GM12801 (cell line): ENCODE measurements around the gene PEX1.

Experiments
- CTCF ChIP-seq: IDR thresholded peaks from one replicate; pipeline ENCODE4 v1.5.1; 2011; ENCODE audit warnings: control low read depth; ENCODE audit not compliant: insufficient read length; ENCODE audit errors: extremely low read depth

The PEX1 gene

GRCh38 chr7:92557249-92557648 is 28.9 kb upstream of the PEX1 start:
- no peak for TF ChIP-seq CTCF

- no peak for TF ChIP-seq CTCF
These were observed 21.9 kb upstream of the PEX1 start for GRCh38 chr7:92550194-92550593.

GRCh38 chr7:92547579-92547978 is 19.3 kb upstream of the PEX1 start:
- no peak for TF ChIP-seq CTCF

DNA sequence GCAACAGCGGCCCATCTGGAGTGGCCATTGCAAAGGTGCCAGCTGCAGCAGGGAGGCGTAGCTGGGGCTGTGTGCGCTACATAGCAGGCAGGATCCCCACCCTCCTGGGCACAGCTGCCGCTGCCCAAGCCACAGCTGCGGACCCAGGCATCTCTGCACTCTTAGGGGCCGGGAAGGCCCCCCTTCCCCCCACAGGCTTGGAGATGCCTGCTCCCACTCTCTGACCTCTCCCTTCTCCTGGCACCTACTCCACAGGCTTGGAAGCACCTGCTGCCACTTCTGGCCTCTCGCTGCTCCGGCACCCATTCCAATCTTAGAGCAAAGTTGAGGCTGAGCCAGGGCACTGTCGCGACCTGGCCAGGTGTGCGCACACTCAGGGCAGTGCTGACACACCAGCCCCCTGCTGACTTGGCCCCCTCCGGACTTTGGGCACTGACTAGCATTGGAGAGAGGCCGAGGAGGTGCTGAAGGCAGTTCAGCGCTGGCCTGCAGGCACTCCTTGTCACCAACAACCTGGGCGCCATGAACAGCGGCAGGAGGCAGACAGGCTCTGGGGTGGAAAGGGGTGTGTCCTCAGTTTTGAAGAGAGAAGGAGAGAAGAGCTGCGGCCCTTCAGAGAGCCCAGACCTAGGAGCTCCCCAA is 18.7 kb upstream of the PEX1 start:
- TF ChIP-seq CTCF = no peak

- no peak for TF ChIP-seq CTCF
These were observed 6.3 kb upstream of the PEX1 start for GRCh38 chr7:92534572-92534971.

- no peak for TF ChIP-seq CTCF
These were observed 591 bp upstream of the PEX1 start for GRCh38 chr7:92528958-92529264.

GRCh38 chr7:92527300-92528187 is 776 bp downstream of the PEX1 start:
- no peak for TF ChIP-seq CTCF
